ENCODE measurements around the gene GLIS2.

GRCh38 chr16:4367393-4367856 is 51.6 kb downstream of the GLIS2 start:
- TF ChIP-seq CTCF (IDR thresholded peaks at IDR 0.05 in 8 of 11, conservative IDR thresholded peaks at IDR 0.05 in 3 of 11): no peak
- no peak for TF ChIP-seq POLR2A (IDR thresholded peaks at IDR 0.05)
